DOHH2 (cell line): ENCODE measurements around the gene MYH7.

Source experiments
- H3F3A ChIP-seq: fragments of 200-600 bp; sonication (generic), shearing (Covaris generic); 2 replicates; pipeline ENCODE4 v1.6.0; 2016; ENCODE audit warnings: antibody characterized with exemption, mild to moderate bottlenecking; ENCODE audit not compliant: control insufficient read depth, insufficient read depth
- H3K27ac ChIP-seq: fragments of 200-600 bp; sonication (generic); 2 replicates; pipeline ENCODE4 v1.5.1; 2014; ENCODE audit warnings: low read depth, mild to moderate bottlenecking, low read length, moderate library complexity
- H3K27me3 ChIP-seq: fragments of 200-600 bp; sonication (generic); 2 replicates; pipeline ENCODE4 v1.6.1; 2014; ENCODE audit warnings: mild to moderate bottlenecking, low read length, mixed read lengths; ENCODE audit not compliant: control insufficient read depth
- H3K36me3 ChIP-seq: fragments of 200-600 bp; sonication (generic); 2 replicates; pipeline ENCODE4 v1.6.1; 2014; ENCODE audit warnings: mild to moderate bottlenecking, low read length, moderate library complexity, mixed read lengths; ENCODE audit not compliant: control insufficient read depth
- H3K4me1 ChIP-seq: fragments of 200-600 bp; sonication (generic); 2 replicates; pipeline ENCODE4 v1.6.1; 2014; ENCODE audit warnings: mild to moderate bottlenecking, low read length, mixed read lengths; ENCODE audit not compliant: control insufficient read depth
- H3K4me2 ChIP-seq: fragments of 200-600 bp; sonication (generic); 2 replicates; pipeline ENCODE4 v1.6.0; 2014; ENCODE audit warnings: mild to moderate bottlenecking, low read length, moderate library complexity
- H3K4me3 ChIP-seq: fragments of 200-600 bp; sonication (generic); 2 replicates; pipeline ENCODE4 v1.5.1; 2014; ENCODE audit warnings: mild to moderate bottlenecking, low read length, mixed read lengths
- H3K79me2 ChIP-seq: fragments of 200-600 bp; sonication (generic); 2 replicates; pipeline ENCODE4 v1.6.1; 2014; ENCODE audit warnings: mild to moderate bottlenecking, low read length, mixed read lengths; ENCODE audit not compliant: control insufficient read depth
- H3K9me2 ChIP-seq: fragments of 200-600 bp; sonication (generic); replicated peaks from 2 replicates; pipeline ENCODE4 v1.6.1; 2014; ENCODE audit warnings: mild to moderate bottlenecking, low read length, mixed read lengths; ENCODE audit not compliant: control insufficient read depth
- H3K9me3 ChIP-seq: fragments of 200-600 bp; sonication (generic); 2 replicates; pipeline ENCODE4 v1.6.1; 2014; ENCODE audit warnings: antibody characterized with exemption, low read length, mixed read lengths; ENCODE audit not compliant: control insufficient read depth, insufficient read depth
- H4K20me1 ChIP-seq: fragments of 200-600 bp; sonication (generic); 2 replicates; pipeline ENCODE4 v1.6.0; 2014; ENCODE audit warnings: low read depth, mild to moderate bottlenecking, antibody characterized with exemption, low read length, moderate library complexity; ENCODE audit not compliant: control insufficient read depth, insufficient read depth
- EZH2phosphoT487 ChIP-seq: fragments of 200-600 bp; sonication (generic); IDR thresholded peaks from 2 replicates; pipeline ENCODE4 v1.6.1; 2017; ENCODE audit warnings: borderline replicate concordance, mild to moderate bottlenecking, antibody characterized with exemption, low read length, moderate library complexity, mixed read lengths
- TF ChIP-seq, protein P1 (sequence below): fragments of 200-600 bp; sonication (generic); IDR thresholded peaks from one replicate; pipeline ENCODE4 v1.5.1; 2014; ENCODE audit warnings: antibody characterized with exemption, mild to moderate bottlenecking, low read depth, low read length; ENCODE audit not compliant: poor library complexity, severe bottlenecking

Gene MYH7

GRCh38 chr14:23407516-23408306 lies 27.7 kb downstream of the MYH7 start, which contains the start of gene MYH6:
TSS of gene MYH6 (minus strand) at chr14:23408273. CDS start at chr14:23407223, 1,050 bp downstream.
- no peak for TF ChIP-seq EZH2phosphoT487
- TF ChIP-seq, protein P1, sequence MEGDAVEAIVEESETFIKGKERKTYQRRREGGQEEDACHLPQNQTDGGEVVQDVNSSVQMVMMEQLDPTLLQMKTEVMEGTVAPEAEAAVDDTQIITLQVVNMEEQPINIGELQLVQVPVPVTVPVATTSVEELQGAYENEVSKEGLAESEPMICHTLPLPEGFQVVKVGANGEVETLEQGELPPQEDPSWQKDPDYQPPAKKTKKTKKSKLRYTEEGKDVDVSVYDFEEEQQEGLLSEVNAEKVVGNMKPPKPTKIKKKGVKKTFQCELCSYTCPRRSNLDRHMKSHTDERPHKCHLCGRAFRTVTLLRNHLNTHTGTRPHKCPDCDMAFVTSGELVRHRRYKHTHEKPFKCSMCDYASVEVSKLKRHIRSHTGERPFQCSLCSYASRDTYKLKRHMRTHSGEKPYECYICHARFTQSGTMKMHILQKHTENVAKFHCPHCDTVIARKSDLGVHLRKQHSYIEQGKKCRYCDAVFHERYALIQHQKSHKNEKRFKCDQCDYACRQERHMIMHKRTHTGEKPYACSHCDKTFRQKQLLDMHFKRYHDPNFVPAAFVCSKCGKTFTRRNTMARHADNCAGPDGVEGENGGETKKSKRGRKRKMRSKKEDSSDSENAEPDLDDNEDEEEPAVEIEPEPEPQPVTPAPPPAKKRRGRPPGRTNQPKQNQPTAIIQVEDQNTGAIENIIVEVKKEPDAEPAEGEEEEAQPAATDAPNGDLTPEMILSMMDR: no peak
- no peaks in the 10 kb centered on the region for H3K27me3 ChIP-seq
- H3K27ac ChIP-seq: no peak within 1 kb of the TSS
- H3K4me3 ChIP-seq: no peak within 1 kb of the TSS
- H3K4me1 ChIP-seq: no peaks in the 10 kb centered on the region
- no peaks in the 10 kb centered on the region for H3K36me3 ChIP-seq
- H3K9me3 ChIP-seq: no peaks in the 10 kb centered on the region
- H4K20me1 ChIP-seq: no peaks in the 10 kb centered on the region
- H3K79me2 ChIP-seq: no peaks in the 10 kb centered on the region
- H3K9me2 ChIP-seq: no peaks in the 10 kb centered on the region
- H3F3A ChIP-seq: no peaks in the 10 kb centered on the region
- no peak within 1 kb of the TSS for H3K4me2 ChIP-seq

GRCh38 chr14:23406725-23407355 lies 28.6 kb downstream of the MYH7 start:
- Histone ChIP-seq H3K36me3 (no peaks in the 10 kb centered on the region), H3F3A (no peaks in the 10 kb centered on the region), H3K4me1 (no peaks in the 10 kb centered on the region), H3K9me2 (no peaks in the 10 kb centered on the region), H4K20me1 (no peaks in the 10 kb centered on the region), H3K27me3 (no peaks in the 10 kb centered on the region), H3K79me2 (no peaks in the 10 kb centered on the region), H3K27ac (no peak overlapping the region), H3K4me3 (no peak overlapping the region), H3K9me3 (no peaks in the 10 kb centered on the region), H3K4me2 (no peak overlapping the region)
- TF ChIP-seq EZH2phosphoT487: no peak
- TF ChIP-seq, protein P1: no peak

DNA sequence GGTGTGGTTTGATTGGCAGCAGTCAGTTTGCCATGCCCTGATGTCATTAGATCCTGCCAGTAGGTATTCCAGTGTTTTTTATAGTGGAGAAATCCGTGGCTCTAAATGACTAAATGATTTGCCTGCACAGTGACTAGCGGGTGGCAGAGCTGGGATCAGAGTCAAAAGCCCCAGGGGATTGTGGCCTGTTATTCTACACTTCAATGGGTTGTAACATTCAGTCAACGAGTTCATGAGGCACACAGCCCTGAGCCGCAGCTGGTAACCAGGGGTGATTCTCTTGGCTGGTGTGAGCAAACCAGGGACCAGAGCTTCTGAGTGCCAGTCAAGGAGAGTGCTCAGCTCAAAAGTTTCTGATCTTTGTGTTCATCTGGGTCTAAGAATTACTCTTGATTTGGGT lies 29.2 kb downstream of the MYH7 start:
- H3F3A ChIP-seq: no peaks in the 10 kb centered on the region
- H3K27me3 ChIP-seq: no peaks in the 10 kb centered on the region
- no peak for TF ChIP-seq EZH2phosphoT487
- TF ChIP-seq, protein P1: no peak
- H3K4me2 ChIP-seq: no peak overlapping the region
- H3K79me2 ChIP-seq: no peaks in the 10 kb centered on the region
- H3K9me3 ChIP-seq: no peaks in the 10 kb centered on the region
- H4K20me1 ChIP-seq: no peaks in the 10 kb centered on the region
- no peaks in the 10 kb centered on the region for H3K9me2 ChIP-seq
- H3K4me1 ChIP-seq: no peaks in the 10 kb centered on the region
- no peak overlapping the region for H3K4me3 ChIP-seq
- no peak overlapping the region for H3K27ac ChIP-seq
- no peaks in the 10 kb centered on the region for H3K36me3 ChIP-seq
